Measurements from ENCODE around the gene POLL.

GRCh38 chr10:101560298-101561067, 27.6 kb downstream of the POLL start:
- TF ChIP-seq, protein P1, sequence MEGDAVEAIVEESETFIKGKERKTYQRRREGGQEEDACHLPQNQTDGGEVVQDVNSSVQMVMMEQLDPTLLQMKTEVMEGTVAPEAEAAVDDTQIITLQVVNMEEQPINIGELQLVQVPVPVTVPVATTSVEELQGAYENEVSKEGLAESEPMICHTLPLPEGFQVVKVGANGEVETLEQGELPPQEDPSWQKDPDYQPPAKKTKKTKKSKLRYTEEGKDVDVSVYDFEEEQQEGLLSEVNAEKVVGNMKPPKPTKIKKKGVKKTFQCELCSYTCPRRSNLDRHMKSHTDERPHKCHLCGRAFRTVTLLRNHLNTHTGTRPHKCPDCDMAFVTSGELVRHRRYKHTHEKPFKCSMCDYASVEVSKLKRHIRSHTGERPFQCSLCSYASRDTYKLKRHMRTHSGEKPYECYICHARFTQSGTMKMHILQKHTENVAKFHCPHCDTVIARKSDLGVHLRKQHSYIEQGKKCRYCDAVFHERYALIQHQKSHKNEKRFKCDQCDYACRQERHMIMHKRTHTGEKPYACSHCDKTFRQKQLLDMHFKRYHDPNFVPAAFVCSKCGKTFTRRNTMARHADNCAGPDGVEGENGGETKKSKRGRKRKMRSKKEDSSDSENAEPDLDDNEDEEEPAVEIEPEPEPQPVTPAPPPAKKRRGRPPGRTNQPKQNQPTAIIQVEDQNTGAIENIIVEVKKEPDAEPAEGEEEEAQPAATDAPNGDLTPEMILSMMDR (IDR thresholded peaks at IDR 0.05 in 2 of 3, conservative IDR thresholded peaks at IDR 0.05 in 1 of 3; ENCODE audit: control insufficient read depth in 2 of 3, extremely low read depth in 1 of 3, insufficient read depth in 1 of 3, low read depth in 3 of 3, low read length in 3 of 3) = no peak
- TF ChIP-seq EP300 (IDR thresholded peaks at IDR 0.05; ENCODE audit: borderline replicate concordance in 1 of 2, control insufficient read depth in 1 of 2, low read depth in 2 of 2, low read length in 2 of 2) = no peak
- no peak for TF ChIP-seq FOXM1 (IDR thresholded peaks at IDR 0.05; ENCODE audit: low read depth, low read length)
- TF ChIP-seq, protein P2, sequence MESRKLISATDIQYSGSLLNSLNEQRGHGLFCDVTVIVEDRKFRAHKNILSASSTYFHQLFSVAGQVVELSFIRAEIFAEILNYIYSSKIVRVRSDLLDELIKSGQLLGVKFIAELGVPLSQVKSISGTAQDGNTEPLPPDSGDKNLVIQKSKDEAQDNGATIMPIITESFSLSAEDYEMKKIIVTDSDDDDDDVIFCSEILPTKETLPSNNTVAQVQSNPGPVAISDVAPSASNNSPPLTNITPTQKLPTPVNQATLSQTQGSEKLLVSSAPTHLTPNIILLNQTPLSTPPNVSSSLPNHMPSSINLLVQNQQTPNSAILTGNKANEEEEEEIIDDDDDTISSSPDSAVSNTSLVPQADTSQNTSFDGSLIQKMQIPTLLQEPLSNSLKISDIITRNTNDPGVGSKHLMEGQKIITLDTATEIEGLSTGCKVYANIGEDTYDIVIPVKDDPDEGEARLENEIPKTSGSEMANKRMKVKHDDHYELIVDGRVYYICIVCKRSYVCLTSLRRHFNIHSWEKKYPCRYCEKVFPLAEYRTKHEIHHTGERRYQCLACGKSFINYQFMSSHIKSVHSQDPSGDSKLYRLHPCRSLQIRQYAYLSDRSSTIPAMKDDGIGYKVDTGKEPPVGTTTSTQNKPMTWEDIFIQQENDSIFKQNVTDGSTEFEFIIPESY (IDR thresholded peaks at IDR 0.05) = no peak
- TF ChIP-seq SIN3A (IDR thresholded peaks at IDR 0.05; ENCODE audit: low read depth, low read length) = no peak
- TF ChIP-seq CREB1 (IDR thresholded peaks at IDR 0.05; ENCODE audit: low read depth) = no peak
- TF ChIP-seq YY1 (IDR thresholded peaks at IDR 0.05; ENCODE audit: low read depth, low read length) = no peak

Data from GM12878 (cell line).